Transverse colon (tissue), 3 donors: ENCODE data around the gene BNIP5.

ENCODE experiments used
- EP300 ChIP-seq: sonication (generic); formaldehyde crosslinking; IDR thresholded peaks from one replicate; pipeline ENCODE4 v1.6.1; 2017; ENCODE audit warnings: antibody characterized with exemption, low read depth
- TF ChIP-seq, protein P1 (sequence below), 5 experiments: fragments of 200-600 bp in 3 of 5; fragments of 450-650 bp in 2 of 5; sonication (generic) in 3 of 5; IDR thresholded peaks; 1 replicate in 2 of 5; 2 replicates in 3 of 5; pipeline ENCODE4 v1.5.1; 2016 to 2017; ENCODE audit warnings: antibody characterized with exemption in 5 of 5, inconsistent platforms in 3 of 5, mild to moderate bottlenecking in 2 of 5, moderate library complexity in 1 of 5

DNA sequence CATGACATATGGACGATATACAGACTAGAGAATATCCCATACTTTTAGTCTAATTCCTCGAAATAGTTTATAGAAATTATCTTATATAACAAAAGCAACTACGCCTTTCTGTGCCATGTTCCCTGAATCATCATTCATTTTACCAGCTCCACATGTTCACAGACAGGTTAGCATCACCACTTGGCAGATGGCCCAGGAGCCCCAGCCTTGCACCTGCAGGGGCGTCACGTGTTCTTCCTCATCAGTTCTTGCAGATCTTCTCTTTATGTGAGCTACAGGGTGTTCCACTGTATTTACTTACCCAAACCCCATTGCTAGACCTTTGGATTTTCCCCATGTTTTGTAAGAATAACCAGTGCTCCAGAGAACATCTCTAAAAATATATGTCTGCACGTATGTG, 12.6 kb upstream of the BNIP5 start:
- TF ChIP-seq, protein P1, sequence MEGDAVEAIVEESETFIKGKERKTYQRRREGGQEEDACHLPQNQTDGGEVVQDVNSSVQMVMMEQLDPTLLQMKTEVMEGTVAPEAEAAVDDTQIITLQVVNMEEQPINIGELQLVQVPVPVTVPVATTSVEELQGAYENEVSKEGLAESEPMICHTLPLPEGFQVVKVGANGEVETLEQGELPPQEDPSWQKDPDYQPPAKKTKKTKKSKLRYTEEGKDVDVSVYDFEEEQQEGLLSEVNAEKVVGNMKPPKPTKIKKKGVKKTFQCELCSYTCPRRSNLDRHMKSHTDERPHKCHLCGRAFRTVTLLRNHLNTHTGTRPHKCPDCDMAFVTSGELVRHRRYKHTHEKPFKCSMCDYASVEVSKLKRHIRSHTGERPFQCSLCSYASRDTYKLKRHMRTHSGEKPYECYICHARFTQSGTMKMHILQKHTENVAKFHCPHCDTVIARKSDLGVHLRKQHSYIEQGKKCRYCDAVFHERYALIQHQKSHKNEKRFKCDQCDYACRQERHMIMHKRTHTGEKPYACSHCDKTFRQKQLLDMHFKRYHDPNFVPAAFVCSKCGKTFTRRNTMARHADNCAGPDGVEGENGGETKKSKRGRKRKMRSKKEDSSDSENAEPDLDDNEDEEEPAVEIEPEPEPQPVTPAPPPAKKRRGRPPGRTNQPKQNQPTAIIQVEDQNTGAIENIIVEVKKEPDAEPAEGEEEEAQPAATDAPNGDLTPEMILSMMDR (IDR thresholded peaks at IDR 0.05) = no peak
- no peak for TF ChIP-seq EP300
